ENCODE results near the gene DIP2C. TPM values are rescaled to one million over a fixed set of nuclear protein-coding genes. Genes with fewer than 3 reads are reported as not detected.

The DIP2C gene
- polyA plus RNA-seq, 1 of the 3 experiments (the other 2 are of a cell fraction) = 8.7 TPM

DNA sequence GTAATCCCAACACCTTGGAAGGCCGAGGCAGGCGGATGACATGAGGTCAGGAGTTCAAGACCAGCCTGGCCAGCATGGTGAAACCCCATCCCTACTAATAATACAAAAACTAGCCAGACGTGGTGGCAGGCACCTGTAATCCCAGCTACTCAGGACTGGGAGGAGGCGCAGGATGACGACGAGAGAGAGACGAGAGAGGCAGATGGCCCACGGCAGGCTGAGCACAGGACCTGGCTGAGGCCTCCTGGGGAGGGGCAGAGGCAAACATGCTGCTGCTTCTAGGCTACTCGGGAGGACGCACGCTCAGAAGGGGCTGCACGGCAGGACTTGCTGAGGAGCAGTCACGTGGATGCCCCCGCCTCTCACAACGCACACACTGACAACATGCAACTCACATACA is 22.4 kb downstream of the DIP2C start:
- Histone ChIP-seq H3K36me3 (replicated peaks in 1 of 2; ENCODE audit: control insufficient read depth in 1 of 2, insufficient read depth in 2 of 2, low read length in 1 of 2) (no peaks in the 10 kb centered on the region), H3K9me3 (no peaks in the 10 kb centered on the region), H4K20me1 (ENCODE audit: insufficient read depth) (peaks cover 88% of the 10 kb centered on the region), H3K27me3 (ENCODE audit: insufficient read depth) (no peaks in the 10 kb centered on the region), H3K4me3 (ENCODE audit: low read depth in 2 of 2, low read length in 1 of 2) (no peak overlapping the region), H3K79me2 (ENCODE audit: insufficient read depth) (peaks cover 91% of the 10 kb centered on the region), H3F3A (replicated peaks; ENCODE audit: insufficient read depth) (peaks cover 14% of the 10 kb centered on the region), H3K27ac (ENCODE audit: low read depth in 2 of 2, low read length in 1 of 2) (no peak overlapping the region), H3K4me2 (no peak overlapping the region), H3K9ac (no peak overlapping the region), H2AFZ (ENCODE audit: low read depth) (no peak overlapping the region), H3K9me2 (no peaks in the 10 kb centered on the region), H3K4me1 (ENCODE audit: control insufficient read depth in 1 of 2, insufficient read depth in 2 of 2, low read depth in 1 of 2, low read length in 1 of 2) (peaks cover 0 to 4% of the 10 kb centered on the region in 2 experiments; a peak in 1 of 4 replicates)
- 97% methylated on average over 15 of the region's 15 CpGs for WGBS (ENCODE audit: low lambda C conversion rate)
- ChIA-PET POLR2A (no interaction called here), CTCF (no interaction called here)
- no peak for DNase-seq
- TF ChIP-seq, protein P1, sequence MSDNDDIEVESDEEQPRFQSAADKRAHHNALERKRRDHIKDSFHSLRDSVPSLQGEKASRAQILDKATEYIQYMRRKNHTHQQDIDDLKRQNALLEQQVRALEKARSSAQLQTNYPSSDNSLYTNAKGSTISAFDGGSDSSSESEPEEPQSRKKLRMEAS (IDR thresholded peaks at IDR 0.05; ENCODE audit: low read depth) = no peak
- no peak for TF ChIP-seq FOXJ3 (CRISPR knock-in tag; IDR thresholded peaks at IDR 0.05)
- TF ChIP-seq TAF1 (IDR thresholded peaks at IDR 0.05; ENCODE audit: borderline replicate concordance, low read depth, low read length) = no peak
- TF ChIP-seq SMC3 (IDR thresholded peaks at IDR 0.05; ENCODE audit: low read depth, low read length) = no peak
- TF ChIP-seq TCF12 (IDR thresholded peaks at IDR 0.05) = no peak
- no peak for TF ChIP-seq RXRA (IDR thresholded peaks at IDR 0.05; ENCODE audit: borderline replicate concordance, low read depth)
- TF ChIP-seq GATA2 (CRISPR knock-in tag; IDR thresholded peaks at IDR 0.05) = no peak
- TF ChIP-seq, protein P2, sequence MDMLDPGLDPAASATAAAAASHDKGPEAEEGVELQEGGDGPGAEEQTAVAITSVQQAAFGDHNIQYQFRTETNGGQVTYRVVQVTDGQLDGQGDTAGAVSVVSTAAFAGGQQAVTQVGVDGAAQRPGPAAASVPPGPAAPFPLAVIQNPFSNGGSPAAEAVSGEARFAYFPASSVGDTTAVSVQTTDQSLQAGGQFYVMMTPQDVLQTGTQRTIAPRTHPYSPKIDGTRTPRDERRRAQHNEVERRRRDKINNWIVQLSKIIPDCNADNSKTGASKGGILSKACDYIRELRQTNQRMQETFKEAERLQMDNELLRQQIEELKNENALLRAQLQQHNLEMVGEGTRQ (IDR thresholded peaks at IDR 0.05; ENCODE audit: borderline replicate concordance, low read depth, low read length) = no peak
- TF ChIP-seq MXI1 (IDR thresholded peaks at IDR 0.05; ENCODE audit: low read depth, low read length) = no peak
- TF ChIP-seq, protein P3, sequence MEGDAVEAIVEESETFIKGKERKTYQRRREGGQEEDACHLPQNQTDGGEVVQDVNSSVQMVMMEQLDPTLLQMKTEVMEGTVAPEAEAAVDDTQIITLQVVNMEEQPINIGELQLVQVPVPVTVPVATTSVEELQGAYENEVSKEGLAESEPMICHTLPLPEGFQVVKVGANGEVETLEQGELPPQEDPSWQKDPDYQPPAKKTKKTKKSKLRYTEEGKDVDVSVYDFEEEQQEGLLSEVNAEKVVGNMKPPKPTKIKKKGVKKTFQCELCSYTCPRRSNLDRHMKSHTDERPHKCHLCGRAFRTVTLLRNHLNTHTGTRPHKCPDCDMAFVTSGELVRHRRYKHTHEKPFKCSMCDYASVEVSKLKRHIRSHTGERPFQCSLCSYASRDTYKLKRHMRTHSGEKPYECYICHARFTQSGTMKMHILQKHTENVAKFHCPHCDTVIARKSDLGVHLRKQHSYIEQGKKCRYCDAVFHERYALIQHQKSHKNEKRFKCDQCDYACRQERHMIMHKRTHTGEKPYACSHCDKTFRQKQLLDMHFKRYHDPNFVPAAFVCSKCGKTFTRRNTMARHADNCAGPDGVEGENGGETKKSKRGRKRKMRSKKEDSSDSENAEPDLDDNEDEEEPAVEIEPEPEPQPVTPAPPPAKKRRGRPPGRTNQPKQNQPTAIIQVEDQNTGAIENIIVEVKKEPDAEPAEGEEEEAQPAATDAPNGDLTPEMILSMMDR (IDR thresholded peaks at IDR 0.05) = no peak
- no peak for TF ChIP-seq NFIC (IDR thresholded peaks at IDR 0.05; ENCODE audit: borderline replicate concordance)
- TF ChIP-seq RFX5 (IDR thresholded peaks at IDR 0.05; ENCODE audit: low read length) = no peak
- TF ChIP-seq, protein P4, sequence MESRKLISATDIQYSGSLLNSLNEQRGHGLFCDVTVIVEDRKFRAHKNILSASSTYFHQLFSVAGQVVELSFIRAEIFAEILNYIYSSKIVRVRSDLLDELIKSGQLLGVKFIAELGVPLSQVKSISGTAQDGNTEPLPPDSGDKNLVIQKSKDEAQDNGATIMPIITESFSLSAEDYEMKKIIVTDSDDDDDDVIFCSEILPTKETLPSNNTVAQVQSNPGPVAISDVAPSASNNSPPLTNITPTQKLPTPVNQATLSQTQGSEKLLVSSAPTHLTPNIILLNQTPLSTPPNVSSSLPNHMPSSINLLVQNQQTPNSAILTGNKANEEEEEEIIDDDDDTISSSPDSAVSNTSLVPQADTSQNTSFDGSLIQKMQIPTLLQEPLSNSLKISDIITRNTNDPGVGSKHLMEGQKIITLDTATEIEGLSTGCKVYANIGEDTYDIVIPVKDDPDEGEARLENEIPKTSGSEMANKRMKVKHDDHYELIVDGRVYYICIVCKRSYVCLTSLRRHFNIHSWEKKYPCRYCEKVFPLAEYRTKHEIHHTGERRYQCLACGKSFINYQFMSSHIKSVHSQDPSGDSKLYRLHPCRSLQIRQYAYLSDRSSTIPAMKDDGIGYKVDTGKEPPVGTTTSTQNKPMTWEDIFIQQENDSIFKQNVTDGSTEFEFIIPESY (IDR thresholded peaks at IDR 0.05; ENCODE audit: borderline replicate concordance, low read depth) = no peak
- TF ChIP-seq, protein P5, sequence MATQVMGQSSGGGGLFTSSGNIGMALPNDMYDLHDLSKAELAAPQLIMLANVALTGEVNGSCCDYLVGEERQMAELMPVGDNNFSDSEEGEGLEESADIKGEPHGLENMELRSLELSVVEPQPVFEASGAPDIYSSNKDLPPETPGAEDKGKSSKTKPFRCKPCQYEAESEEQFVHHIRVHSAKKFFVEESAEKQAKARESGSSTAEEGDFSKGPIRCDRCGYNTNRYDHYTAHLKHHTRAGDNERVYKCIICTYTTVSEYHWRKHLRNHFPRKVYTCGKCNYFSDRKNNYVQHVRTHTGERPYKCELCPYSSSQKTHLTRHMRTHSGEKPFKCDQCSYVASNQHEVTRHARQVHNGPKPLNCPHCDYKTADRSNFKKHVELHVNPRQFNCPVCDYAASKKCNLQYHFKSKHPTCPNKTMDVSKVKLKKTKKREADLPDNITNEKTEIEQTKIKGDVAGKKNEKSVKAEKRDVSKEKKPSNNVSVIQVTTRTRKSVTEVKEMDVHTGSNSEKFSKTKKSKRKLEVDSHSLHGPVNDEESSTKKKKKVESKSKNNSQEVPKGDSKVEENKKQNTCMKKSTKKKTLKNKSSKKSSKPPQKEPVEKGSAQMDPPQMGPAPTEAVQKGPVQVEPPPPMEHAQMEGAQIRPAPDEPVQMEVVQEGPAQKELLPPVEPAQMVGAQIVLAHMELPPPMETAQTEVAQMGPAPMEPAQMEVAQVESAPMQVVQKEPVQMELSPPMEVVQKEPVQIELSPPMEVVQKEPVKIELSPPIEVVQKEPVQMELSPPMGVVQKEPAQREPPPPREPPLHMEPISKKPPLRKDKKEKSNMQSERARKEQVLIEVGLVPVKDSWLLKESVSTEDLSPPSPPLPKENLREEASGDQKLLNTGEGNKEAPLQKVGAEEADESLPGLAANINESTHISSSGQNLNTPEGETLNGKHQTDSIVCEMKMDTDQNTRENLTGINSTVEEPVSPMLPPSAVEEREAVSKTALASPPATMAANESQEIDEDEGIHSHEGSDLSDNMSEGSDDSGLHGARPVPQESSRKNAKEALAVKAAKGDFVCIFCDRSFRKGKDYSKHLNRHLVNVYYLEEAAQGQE (IDR thresholded peaks at IDR 0.05; ENCODE audit: low read depth, low read length) = no peak
- no peak for TF ChIP-seq EZH2phosphoT487 (IDR thresholded peaks at IDR 0.05; ENCODE audit: borderline replicate concordance, low read depth)
- TF ChIP-seq YY1 (IDR thresholded peaks at IDR 0.05; ENCODE audit: low read depth) = no peak
- TF ChIP-seq, protein P6, sequence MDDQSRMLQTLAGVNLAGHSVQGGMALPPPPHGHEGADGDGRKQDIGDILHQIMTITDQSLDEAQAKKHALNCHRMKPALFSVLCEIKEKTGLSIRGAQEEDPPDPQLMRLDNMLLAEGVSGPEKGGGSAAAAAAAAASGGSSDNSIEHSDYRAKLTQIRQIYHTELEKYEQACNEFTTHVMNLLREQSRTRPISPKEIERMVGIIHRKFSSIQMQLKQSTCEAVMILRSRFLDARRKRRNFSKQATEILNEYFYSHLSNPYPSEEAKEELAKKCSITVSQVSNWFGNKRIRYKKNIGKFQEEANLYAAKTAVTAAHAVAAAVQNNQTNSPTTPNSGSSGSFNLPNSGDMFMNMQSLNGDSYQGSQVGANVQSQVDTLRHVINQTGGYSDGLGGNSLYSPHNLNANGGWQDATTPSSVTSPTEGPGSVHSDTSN (IDR thresholded peaks at IDR 0.05) = no peak
- TF ChIP-seq, protein P7, sequence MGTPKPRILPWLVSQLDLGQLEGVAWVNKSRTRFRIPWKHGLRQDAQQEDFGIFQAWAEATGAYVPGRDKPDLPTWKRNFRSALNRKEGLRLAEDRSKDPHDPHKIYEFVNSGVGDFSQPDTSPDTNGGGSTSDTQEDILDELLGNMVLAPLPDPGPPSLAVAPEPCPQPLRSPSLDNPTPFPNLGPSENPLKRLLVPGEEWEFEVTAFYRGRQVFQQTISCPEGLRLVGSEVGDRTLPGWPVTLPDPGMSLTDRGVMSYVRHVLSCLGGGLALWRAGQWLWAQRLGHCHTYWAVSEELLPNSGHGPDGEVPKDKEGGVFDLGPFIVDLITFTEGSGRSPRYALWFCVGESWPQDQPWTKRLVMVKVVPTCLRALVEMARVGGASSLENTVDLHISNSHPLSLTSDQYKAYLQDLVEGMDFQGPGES (IDR thresholded peaks at IDR 0.05; ENCODE audit: low read depth, low read length) = no peak
- no peak for TF ChIP-seq JUND (IDR thresholded peaks at IDR 0.05)
